Endothelial cell of hepatic sinusoid (primary cell): ENCODE measurements around the gene C3orf70.
"Not testable (repeated sequence)": the region's sequence is repeated elsewhere in the genome, so short reads cannot be mapped to it uniquely, and the experiment has no call there.

Experiments
- in situ Hi-C: cut with HindIII; loops from 2 replicates; pipeline ENCODE4 v1.10.0; 2017; ENCODE audit warnings: low sequenced_read_pairs

C3orf70 gene

DNA sequence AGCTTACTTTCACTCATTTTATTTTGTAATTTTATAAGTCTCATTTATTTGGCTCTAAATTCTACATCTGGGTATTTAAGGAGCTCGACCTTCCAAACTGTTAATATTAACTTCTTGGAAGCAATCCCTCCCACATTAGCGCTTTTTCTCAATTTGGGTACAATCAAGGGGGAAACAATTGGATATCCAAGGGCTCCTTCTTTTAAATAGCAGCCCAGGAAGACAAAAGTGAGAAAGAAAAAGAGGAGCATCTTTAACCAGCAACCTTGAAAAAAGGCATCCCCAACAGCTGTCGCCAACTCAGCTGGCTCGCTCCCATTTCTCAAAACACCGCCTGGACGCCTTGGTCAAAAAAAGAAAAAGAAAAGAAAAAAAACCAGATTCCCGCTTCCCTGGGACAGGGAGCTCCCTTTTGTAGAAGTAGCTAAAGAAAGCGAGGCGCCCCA, 873 bp downstream of the C3orf70 start:
- in situ Hi-C loops = loop anchor here (5.0 kb wide), 1 partner anchor 55 kb away; no protein-coding TSS in a partner anchor

DNA sequence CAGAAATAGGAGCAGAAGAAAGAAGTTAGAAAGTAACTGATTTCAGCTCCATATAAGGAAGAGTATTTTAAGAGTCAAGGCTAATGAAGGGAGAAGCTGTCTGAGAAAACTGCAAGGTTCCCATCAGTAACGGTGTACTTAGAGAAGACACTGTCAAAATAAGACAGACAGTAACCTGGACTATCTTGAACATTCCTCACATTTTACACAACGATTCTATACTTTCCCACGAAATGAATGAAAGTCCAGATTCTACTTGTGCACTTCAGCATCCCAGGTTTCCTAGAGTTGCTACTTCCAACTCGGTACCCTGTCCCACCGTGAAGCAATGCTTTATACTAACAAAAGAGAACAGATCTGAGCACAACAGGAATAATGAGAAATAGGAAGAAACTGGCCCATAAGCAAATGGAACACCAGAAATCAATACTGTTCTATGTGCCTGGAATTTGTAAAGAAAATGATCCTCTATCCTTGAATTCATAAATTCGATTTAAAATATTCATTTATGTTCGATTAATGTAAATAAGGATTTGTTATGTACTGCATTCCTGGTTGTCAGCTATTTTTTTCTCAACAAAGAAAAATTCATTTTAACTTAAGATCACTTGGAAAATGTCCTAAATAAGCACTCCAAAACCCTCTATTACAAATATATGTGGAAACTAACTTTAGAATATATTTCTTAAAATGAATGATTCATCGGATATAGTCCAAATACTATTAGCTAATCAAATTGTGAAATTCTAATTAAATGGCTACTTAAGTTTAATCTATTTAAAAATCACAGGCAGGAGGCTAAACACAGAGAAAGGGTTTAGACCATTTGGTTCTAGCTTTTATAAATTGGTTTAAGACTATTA, 1.5 kb downstream of the C3orf70 start:
- in situ Hi-C loops = loop anchor here (5.0 kb wide), 1 partner anchor 54 kb away; no protein-coding TSS in a partner anchor

DNA sequence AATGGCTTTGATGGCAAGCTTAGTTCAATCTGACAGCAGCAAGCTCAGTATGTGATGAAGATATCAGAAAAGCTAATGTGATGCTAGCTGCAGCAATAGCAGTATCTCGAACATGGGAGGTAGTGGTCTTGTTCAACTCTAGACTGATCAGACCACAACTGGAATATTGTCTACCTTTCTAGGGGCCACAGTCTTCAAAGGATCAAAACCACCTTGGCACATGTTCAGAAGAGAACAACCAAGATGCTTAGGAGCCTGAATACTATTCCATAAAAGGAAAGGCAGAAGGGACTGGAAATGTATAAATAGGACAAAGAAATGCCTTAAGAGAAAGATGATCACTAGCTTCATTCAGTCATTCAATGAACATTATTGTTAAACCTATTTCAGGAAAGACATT, 2.3 kb downstream of the C3orf70 start:
- in situ Hi-C loops = loop anchor here (5.0 kb wide), 1 partner anchor 53 kb away; no protein-coding TSS in a partner anchor

DNA sequence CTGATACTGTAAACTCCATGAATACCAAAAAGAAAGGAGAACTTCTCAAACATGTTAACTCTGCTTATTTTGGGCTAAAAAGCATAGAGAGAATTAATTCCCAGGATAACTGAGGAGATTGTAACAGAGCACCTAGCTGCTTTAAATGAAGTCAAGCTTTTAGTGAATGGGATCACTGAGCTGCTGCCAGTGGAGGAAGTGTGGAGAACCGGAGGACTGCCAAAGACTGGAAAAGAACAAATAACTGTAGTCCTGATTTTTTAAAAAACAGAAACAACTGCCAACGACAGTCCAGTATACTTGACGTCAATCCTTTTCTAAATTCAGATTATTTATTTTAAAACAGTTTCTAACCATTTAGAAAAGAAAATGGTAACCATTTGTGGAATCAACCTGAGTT, 3.3 kb downstream of the C3orf70 start:
- in situ Hi-C loops = no loop called here

DNA sequence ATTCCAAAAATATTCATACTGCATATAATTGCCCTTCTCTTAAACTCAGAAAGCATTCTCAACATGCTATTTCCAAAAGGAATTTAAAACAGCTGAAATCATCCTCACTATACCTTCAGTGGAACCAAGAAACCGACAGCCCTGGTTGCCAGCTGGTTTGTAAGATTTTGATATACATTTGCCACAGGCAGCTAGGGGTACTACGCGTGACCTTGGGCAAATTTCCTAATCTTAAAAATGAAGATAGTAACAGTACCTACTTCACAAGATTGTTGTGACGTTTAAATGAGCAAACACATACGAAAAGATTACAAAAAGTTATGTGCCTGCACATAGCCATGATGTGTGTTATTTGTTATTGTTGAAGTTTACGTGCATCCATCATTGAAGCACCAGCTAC, 7.3 kb downstream of the C3orf70 start:
- in situ Hi-C loops = no loop called here

DNA sequence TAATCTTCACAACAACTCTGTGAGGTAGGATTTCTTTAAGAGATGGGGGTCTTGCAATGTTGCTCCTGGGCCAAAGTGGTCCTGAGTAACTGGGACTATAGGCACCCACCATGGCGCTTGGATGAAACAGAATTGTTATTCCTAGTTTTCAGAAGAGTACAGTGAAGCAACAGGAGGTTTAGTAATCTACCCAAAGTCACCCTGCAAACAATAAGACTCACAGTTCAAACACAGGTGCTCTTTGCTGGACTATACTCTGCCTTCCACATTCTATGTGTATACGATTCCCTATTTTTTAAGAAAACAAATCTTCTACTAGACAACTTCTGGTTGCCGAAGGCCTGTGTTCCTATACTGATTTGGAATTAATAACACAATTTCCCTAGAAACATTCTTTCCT, 8.1 kb downstream of the C3orf70 start:
- in situ Hi-C loops = no loop called here

DNA sequence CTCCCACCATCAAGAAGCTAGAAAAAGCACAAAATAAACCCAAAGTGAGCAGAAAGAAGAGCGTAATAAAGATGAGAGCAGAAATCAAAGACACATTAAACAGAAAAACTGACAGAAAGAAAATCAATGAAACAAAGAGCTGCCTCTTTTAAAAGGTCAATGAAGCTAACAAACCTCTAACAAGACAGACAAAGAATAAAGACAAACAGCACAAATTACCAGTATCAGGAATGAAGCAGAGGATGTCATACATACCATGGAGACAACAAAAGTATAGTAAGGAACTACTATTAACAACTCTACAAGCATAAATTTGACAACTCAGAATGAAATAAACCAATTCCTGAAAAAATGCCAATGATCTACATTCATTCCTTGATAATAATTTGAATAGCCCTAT, 15.0 kb downstream of the C3orf70 start:
- in situ Hi-C loops = no loop called here

DNA sequence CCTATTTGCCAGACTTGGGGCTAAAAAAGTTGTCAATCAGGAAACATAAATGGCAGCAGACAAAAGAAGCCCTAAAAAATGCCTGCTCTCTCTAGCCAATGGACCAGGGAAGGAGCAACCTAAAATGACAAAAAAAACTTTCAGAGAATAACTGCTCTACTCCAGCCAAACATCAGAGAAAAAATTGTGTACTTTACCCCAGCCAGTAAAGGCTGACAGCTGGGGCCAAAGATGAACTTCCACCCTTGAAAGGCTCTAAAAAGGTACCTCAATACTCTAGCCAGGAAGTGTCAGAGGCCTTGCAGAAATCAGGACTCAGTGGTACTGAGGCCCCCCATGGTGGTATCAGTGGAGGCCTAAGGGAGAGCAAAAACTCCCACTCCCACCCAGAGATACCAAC, 18.4 kb downstream of the C3orf70 start:
- in situ Hi-C loops = no loop called here

DNA sequence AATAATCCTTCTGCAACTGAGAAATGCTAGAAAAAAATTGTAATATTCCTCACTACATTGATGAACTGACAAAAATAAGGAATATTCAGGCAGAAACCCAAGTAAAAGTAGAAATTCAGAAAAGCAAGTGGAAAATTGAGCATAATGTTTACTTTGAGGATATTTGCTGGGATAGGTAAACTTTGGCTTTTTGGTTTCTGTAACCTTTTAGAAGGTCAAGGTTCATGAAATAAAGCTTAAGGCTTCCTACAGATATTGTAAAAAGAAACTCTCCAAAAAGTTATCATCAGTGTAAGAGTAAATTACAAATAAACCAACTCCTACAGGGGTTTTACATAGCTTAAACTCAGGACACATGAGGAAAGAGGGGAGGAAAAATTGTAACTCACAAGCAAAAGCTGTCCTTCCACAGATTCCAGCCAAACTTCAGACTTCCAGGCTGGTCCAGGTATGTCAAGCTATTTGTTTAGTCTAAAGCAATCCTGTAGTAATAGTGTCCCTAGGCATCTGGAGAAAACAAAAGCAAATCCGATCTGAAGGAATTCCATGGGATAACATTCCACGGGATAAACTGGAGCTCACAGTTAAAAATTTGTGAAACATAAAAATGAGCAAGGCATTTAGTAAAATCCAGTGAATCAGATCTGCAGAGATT, 21.1 kb downstream of the C3orf70 start:
- in situ Hi-C loops = no loop called here

DNA sequence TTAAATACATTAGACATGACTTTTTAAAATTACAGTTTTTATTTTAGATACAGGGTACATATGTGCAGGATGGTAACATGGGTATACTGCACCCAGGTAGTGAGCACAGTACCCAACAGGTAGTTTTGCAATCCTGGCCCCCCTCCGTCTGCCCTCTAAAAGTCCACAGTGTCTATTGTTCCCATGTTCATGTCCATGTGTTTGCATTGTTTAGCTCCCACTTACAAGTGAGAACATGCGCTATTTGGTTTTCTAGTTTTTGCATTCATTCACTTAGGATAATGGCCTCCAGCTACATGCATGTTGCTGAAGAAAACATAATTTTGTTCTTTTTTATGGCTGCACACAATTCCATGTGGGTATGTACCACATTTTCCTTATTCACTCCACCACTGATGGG, 23.8 kb downstream of the C3orf70 start:
- in situ Hi-C loops = no loop called here

DNA sequence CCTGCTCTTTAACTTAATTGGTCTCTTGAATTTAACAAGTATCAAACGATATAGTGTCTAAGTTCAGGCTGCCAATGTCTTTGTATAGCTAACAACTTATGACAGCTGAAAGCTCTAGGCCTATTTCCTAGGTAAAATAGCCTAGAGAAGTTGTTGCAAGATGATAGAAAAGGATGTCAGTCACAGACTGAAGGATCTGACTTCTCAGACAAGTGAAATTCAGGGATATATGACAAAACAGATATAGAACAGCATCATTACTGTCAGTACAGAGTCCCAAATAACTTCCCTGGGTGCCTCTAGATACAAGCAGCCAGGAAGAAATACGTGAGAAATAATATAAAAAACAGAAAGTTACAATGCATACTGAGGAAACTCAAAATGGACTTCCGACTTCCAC, 26.7 kb downstream of the C3orf70 start:
- in situ Hi-C loops = no loop called here

DNA sequence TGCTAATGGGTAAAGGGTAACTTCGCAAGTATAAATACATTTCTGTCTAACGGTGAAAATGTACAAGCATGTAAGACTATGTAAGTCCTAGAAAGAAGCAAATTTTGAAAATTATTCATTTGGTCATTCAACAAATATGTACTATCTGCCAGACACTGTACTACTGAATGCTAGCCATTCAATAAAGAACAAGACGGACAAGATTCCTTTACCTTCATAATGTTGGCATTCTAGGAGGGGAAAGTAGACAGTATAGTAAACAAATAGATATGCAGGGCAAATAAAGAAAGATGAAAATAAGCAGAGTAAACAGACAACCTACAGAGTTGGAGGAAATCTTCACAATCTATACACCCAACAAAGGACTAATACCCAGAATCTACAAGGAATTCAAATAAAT, 32.7 kb downstream of the C3orf70 start:
- in situ Hi-C loops = no loop called here

DNA sequence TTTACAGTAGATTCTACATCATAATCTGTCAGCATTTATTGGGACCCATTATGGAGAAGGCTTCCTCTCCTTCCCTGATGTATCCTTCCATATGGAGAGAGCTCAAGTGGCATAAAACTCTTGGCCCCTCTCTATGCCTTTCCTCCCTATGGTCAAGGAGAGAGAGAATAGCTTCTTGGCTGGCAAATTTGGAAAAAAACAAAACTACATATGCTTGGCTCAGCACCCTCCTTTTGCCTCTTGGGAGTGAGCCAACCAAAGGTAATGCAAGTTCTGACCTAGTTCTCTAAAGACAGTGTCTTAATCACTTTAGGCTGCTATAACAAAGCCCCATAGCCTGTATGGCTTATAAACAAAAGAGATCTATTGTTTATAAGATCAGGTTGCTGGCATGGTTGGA, 37.5 kb downstream of the C3orf70 start:
- in situ Hi-C loops = loop anchor here (5.0 kb wide), 1 partner anchor 83 kb away; no protein-coding TSS in a partner anchor

DNA sequence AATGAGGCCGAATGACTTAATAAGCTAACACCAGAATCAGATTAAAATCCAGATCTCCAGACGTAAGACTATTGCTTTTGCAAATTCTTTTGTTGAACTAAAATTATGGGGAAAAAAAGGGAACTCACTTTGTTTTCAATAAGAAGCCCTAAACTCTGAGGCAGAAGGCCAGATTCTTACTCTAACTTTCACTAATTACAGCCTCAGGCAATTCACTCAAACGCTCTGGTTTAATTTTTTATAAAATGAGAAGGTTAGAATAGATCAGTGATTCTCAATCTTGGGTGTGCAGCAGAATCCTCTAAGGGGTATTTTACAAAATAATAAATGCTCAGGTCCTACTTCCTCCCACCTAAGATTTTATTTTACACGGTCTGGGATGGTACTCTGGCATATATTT, 38.1 kb downstream of the C3orf70 start:
- in situ Hi-C loops = loop anchor here (5.0 kb wide), 1 partner anchor 82 kb away; no protein-coding TSS in a partner anchor

DNA sequence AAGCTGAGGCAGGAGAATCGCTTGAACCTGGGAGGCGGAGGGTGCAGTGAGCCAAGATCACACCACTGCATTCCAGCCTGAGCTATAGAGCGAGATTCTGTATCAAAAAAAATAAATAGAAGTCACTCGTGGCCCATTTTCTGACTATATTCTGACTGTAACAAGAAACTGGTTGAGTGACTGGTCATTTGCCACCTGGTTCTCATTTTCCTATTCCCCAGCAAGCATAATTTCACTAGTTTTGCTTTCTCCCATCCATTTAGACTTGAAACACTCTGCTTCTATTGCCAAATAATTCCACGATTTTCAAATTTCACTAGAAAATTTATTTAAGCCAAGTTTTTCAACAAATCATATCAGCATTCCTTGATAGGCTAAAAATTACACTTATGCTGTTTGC, 40.7 kb downstream of the C3orf70 start:
- in situ Hi-C loops = no loop called here

DNA sequence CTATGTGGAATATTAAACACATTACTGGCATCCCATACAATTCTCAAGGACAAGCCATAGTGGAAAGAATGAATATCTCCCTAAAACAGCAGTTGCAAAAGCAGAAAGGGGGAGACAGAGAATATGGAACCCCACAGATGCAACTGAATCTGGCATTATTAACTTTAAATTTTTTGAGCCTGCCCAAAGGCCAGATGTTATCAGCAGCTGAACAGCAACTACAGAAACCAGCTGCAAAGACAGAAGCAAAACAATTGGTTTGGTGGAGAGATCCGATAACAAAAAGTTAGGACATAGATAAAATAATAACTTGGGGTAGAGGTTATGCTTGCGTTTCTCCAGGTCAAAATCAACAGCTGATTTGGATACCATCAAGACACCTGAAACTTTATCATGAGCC, 43.8 kb downstream of the C3orf70 start:
- in situ Hi-C loops = not testable (repeated sequence)

DNA sequence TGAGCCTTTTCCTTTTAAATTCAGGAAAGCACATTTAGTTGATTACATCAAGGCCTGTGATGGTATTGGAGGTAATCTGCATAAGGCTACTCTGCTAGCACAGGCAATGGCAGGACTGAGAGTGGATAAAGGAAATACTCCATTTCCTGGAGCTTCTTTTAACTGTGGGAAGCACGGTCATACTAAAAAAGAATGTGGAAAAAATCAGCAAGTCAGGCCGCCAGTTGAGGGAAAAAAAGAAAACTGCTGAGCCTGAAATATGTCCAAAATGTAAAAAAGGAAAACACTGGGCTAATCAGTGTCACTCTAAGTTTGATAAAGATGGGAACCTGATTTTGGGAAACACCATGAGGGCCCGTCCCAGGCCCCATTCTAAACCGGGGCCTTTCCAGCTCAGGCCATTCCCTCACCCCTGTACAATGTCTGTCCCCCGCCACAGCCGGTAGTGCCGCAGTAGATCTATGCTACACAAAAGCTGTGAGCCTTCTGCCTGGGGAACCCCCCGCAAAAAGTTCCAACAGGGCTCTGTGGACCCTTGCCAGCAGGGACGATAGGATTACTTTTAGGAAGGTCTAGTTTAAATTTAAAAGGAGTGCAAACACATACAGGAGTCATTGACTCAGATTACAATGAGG, 46.5 kb downstream of the C3orf70 start:
- in situ Hi-C loops = not testable (repeated sequence)

DNA sequence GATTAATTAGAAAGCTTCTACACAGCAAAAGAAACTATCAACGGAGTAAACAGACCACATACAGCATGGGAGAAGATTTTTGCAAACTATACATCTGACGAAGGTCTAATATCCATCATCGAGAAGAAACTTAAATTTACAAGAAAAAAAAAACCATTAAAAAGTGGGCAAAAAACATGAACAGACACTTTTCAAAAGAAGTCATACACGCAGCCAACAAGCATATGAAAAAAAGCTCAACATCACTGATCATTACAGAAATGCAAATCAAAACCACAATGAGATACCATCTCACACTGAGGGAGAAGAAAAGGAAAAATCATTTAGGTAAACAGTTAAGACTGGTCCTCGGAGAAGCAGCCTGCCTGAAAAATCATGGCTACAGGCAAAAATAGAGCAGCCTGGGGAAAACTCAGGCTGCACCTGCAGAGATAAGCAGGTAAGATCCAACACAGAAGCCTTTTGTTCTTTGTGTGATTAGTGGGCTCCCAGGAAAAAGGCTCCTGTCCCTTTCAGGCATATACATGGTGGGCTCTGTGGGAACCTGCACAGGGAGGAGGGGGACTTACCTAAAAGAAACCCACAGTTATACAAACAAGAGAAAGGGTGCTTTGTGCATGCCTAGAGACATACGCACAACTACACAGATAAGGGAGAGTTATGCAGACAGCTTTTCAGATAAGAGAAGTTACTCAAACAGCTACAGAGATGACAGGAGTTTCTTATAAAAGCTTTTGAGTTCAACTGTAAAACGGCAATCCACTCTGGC, 49.3 kb downstream of the C3orf70 start:
- in situ Hi-C loops = no loop called here

DNA sequence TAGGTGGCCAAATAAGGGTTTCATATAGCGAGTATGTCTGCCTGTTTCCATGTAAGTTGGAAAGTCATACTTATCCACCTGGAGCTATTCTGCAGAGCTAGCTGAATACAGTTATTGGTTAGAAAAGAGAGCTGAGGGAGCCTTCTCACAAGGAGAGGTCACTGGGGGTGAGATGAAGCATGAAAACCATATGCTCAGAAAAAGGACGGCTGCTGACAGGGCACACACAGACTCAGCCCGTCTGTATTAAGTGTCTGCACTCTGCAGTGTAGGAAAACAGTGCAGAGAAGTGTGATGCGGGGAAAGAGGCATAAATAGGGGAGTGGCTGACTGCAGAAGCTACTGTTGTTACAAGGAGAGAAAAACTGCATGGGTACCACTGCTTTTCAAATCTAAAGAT, 58.2 kb downstream of the C3orf70 start:
- in situ Hi-C loops = loop anchor here (5.0 kb wide), 1 partner anchor 58 kb away; the partner anchor contains the start of gene C3orf70

DNA sequence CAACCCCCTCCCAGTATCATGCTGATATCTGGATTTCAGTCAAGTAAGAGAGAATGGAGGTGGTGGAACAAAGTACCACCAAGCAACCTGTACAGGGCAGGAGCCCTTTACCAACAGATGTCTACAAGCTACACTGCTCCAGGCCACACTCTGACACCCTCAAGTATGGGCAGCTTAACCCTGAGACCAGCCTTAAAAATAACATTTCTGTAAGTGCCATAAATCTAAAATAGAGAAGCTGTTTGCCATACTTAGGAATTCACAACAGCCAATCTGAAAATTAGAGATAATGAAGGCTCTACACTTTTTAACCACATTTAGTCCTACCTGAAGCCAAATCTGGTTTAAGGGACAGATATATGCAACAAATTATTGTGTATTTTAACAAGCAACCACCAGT, 59.7 kb downstream of the C3orf70 start:
- in situ Hi-C loops = no loop called here

DNA sequence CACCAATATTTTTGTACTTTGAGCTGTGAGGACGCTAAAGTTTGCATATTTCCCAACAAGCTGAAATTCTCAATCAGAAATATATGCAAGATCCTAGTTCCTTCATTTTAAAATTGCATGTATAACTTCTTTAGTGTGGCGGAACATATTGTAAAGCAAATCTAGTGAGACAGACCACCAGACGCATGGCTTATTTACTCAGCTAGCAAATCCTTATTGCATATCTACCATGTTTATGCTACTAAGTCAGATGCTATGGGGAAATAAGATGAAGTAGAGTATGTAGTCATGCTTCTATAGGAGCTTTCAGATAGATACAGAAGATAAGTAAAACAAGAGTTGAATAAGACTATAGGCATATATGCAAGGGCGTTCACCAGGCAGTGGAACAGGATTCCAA, 62.0 kb downstream of the C3orf70 start:
- in situ Hi-C loops = no loop called here
